Activated CD4-positive, alpha-beta T cell treated with anti-CD3 and anti-CD28 coated beads, Interleukin-2, amount 10 ng/mL, durations not matched to agents 24 days and 14 days (primary cell): ENCODE data around the gene ABCB6. TPM values are rescaled to one million over a fixed set of nuclear protein-coding genes. Genes with fewer than 3 reads are reported as not detected.
"Not testable (repeated sequence)": the region's sequence is repeated elsewhere in the genome, so short reads cannot be mapped to it uniquely, and the experiment has no call there.

Experiments used
- DNase-seq: peaks from one replicate; pipeline ENCODE4 v3.0.0; 2022
- H3K27ac Mint-ChIP-seq: one replicate; pipeline ENCODE4 v1.8.0; 2022; ENCODE audit warnings: mild to moderate bottlenecking, mixed read lengths
- H3K27me3 Mint-ChIP-seq: one replicate; pipeline ENCODE4 v1.8.0; 2022; ENCODE audit warnings: mixed read lengths
- H3K36me3 Mint-ChIP-seq: one replicate; pipeline ENCODE4 v1.8.0; 2022; ENCODE audit warnings: low read depth, mild to moderate bottlenecking, mixed read lengths
- H3K4me1 Mint-ChIP-seq: one replicate; pipeline ENCODE4 v1.8.0; 2021; ENCODE audit warnings: mixed read lengths
- H3K4me3 Mint-ChIP-seq: one replicate; pipeline ENCODE4 v1.8.0; 2022; ENCODE audit warnings: mild to moderate bottlenecking, moderate library complexity, mixed read lengths
- H3K9me3 Mint-ChIP-seq: one replicate; pipeline ENCODE4 v1.8.0; 2021; ENCODE audit warnings: mixed read lengths
- intact Hi-C: fragments of 100-400 bp; cut with micrococcal nuclease; formaldehyde crosslinking; loops from one replicate; pipeline ENCODE4 v1.15.1; 2023
- total RNA-seq: library from RNA; stranded (reverse); gene quantifications from 2 replicates; pipeline ENCODE4 v1.2.3, GENCODE V29; 2022

ABCB6 gene
- total RNA-seq: 28.8 TPM in 2 replicates

GRCh38 chr2:219218732-219219701 is at the start of gene ABCB6:
Gene ABCB6 (minus strand): TSS chr2:219218958. CDS start chr2:219218673, 285 bp downstream.
- H3K4me1 Mint-ChIP-seq: peaks cover 24% of the 10 kb centered on the region
- H3K27ac Mint-ChIP-seq: peak within 1 kb of the TSS; percentile 81
- peak; percentile 96 for DNase-seq
- intact Hi-C loops: loop anchor here (1.0 to 2.0 kb wide), 7 partner anchors 10 to 76 kb away; partner anchors contain the start of genes ANKZF1, ATG9A, DNAJB2 and GLB1L
- peaks cover 59% of the 10 kb centered on the region for H3K36me3 Mint-ChIP-seq
- no peaks in the 10 kb centered on the region for H3K9me3 Mint-ChIP-seq
- no peaks in the 10 kb centered on the region for H3K27me3 Mint-ChIP-seq
- H3K4me3 Mint-ChIP-seq: peak within 1 kb of the TSS; percentile 91

GRCh38 chr2:219268294-219268693 is 49.5 kb upstream of the ABCB6 start:
- intact Hi-C loops: no loop called here
- DNase-seq: no peak
- Mint-ChIP-seq H3K9me3 (no peaks in the 10 kb centered on the region), H3K4me3 (no peak overlapping the region), H3K4me1 (no peaks in the 10 kb centered on the region), H3K27ac (no peak overlapping the region), H3K27me3 (peaks cover 12% of the 10 kb centered on the region), H3K36me3 (no peaks in the 10 kb centered on the region)

GRCh38 chr2:219266886-219267285 is 48.1 kb upstream of the ABCB6 start:
- Mint-ChIP-seq H3K27ac (no peak overlapping the region), H3K36me3 (no peaks in the 10 kb centered on the region), H3K4me1 (no peaks in the 10 kb centered on the region), H3K4me3 (no peak overlapping the region), H3K9me3 (no peaks in the 10 kb centered on the region), H3K27me3 (peaks cover 11% of the 10 kb centered on the region)
- intact Hi-C loops: no loop called here
- DNase-seq: no peak

GRCh38 chr2:219266232-219266631 is 47.5 kb upstream of the ABCB6 start:
- H3K27me3 Mint-ChIP-seq: peaks cover 11% of the 10 kb centered on the region
- H3K9me3 Mint-ChIP-seq: no peaks in the 10 kb centered on the region
- H3K36me3 Mint-ChIP-seq: no peaks in the 10 kb centered on the region
- H3K4me1 Mint-ChIP-seq: no peaks in the 10 kb centered on the region
- no peak for DNase-seq
- intact Hi-C loops: no loop called here
- H3K27ac Mint-ChIP-seq: no peak overlapping the region
- no peak overlapping the region for H3K4me3 Mint-ChIP-seq

GRCh38 chr2:219261024-219261855 is 42.5 kb upstream of the ABCB6 start:
- Mint-ChIP-seq H3K27ac (no peak overlapping the region), H3K4me3 (no peak overlapping the region), H3K9me3 (no peaks in the 10 kb centered on the region), H3K4me1 (peaks cover 2% of the 10 kb centered on the region), H3K36me3 (no peaks in the 10 kb centered on the region), H3K27me3 (peaks cover 18% of the 10 kb centered on the region)
- intact Hi-C loops: no loop called here
- DNase-seq: no peak

- Mint-ChIP-seq H3K4me1 (peaks cover 13% of the 10 kb centered on the region), H3K27me3 (peaks cover 18% of the 10 kb centered on the region)
- H3K4me3 Mint-ChIP-seq, DNase-seq, H3K27ac Mint-ChIP-seq, H3K9me3 Mint-ChIP-seq, H3K36me3 Mint-ChIP-seq, intact Hi-C loops: not testable (repeated sequence)
Observed at GRCh38 chr2:219258942-219259341, 40.2 kb upstream of the ABCB6 start.

GRCh38 chr2:219254590-219255201 is 35.9 kb upstream of the ABCB6 start:
- Mint-ChIP-seq H3K4me3 (peak overlapping the region; percentile 80), H3K9me3 (no peaks in the 10 kb centered on the region), H3K4me1 (peaks cover 40% of the 10 kb centered on the region), H3K27ac (peak overlapping the region; percentile 91), H3K27me3 (peaks cover 3% of the 10 kb centered on the region), H3K36me3 (peaks cover 32% of the 10 kb centered on the region)
- intact Hi-C loops: loop anchor here (1.0 to 5.0 kb wide), 4 partner anchors 94 to 687 kb away; partner anchors contain the start of genes CNOT9, NHEJ1 and USP37
- DNase-seq: peak; percentile 85

GRCh38 chr2:219253753-219254589 is 35.2 kb upstream of the ABCB6 start, which contains the start of gene TUBA4A:
Gene TUBA4A (minus strand): TSS chr2:219253918. CDS start chr2:219253858, 60 bp downstream.
- Mint-ChIP-seq H3K4me1 (peaks cover 47% of the 10 kb centered on the region), H3K9me3 (no peaks in the 10 kb centered on the region), H3K36me3 (peaks cover 39% of the 10 kb centered on the region), H3K27me3 (no peaks in the 10 kb centered on the region), H3K4me3 (peak within 1 kb of the TSS; percentile 80), H3K27ac (peak within 1 kb of the TSS; percentile 91)
- intact Hi-C loops: loop anchor here (1.0 to 5.0 kb wide), 12 partner anchors 9 to 687 kb away; partner anchors contain the start of genes ANKZF1, ATG9A, CHPF and CNOT9
- DNase-seq: peak; percentile 97

GRCh38 chr2:219252900-219253752 is 34.4 kb upstream of the ABCB6 start, which contains the start of gene TUBA4B:
Gene TUBA4B (plus strand): TSS chr2:219253243. CDS start chr2:219253408, 165 bp downstream.
- Mint-ChIP-seq H3K4me1 (peaks cover 55% of the 10 kb centered on the region), H3K36me3 (peaks cover 48% of the 10 kb centered on the region), H3K9me3 (no peaks in the 10 kb centered on the region), H3K27me3 (no peaks in the 10 kb centered on the region), H3K27ac (peak within 1 kb of the TSS; percentile 91), H3K4me3 (peak within 1 kb of the TSS; percentile 80)
- peak; percentile 89 for DNase-seq
- intact Hi-C loops: loop anchor here (1.0 to 5.0 kb wide), 9 partner anchors 8 to 686 kb away; partner anchors contain the start of genes ANKZF1, ATG9A, CHPF and CNOT9

GRCh38 chr2:219252570-219252899 is 33.8 kb upstream of the ABCB6 start:
- Mint-ChIP-seq H3K27me3 (no peaks in the 10 kb centered on the region), H3K4me1 (peaks cover 61% of the 10 kb centered on the region), H3K9me3 (no peaks in the 10 kb centered on the region), H3K27ac (peak overlapping the region; percentile 91), H3K4me3 (peak overlapping the region; percentile 80), H3K36me3 (peaks cover 52% of the 10 kb centered on the region)
- no peak for DNase-seq
- intact Hi-C loops: loop anchor here (5.0 kb wide), 1 partner anchor 685 kb away; the partner anchor contains the start of genes CNOT9 and USP37

- H3K36me3 Mint-ChIP-seq: peaks cover 54% of the 10 kb centered on the region
- H3K9me3 Mint-ChIP-seq: no peaks in the 10 kb centered on the region
- intact Hi-C loops: loop anchor here (5.0 kb wide), 1 partner anchor 685 kb away; the partner anchor contains the start of genes CNOT9 and USP37
- no peaks in the 10 kb centered on the region for H3K27me3 Mint-ChIP-seq
- H3K27ac Mint-ChIP-seq: peak overlapping the region; percentile 91
- H3K4me1 Mint-ChIP-seq: peaks cover 66% of the 10 kb centered on the region
- peak overlapping the region; percentile 80 for H3K4me3 Mint-ChIP-seq
- DNase-seq: peak; percentile 71
Observed at GRCh38 chr2:219252084-219252483, 33.3 kb upstream of the ABCB6 start.
